HG03439 (cell line): Measurements from ENCODE around the gene PARD6A.

ENCODE experiments used
- ATAC-seq: cut with Tn5 transposase; IDR thresholded peaks from one replicate; pipeline ENCODE4 v1.9.1; 2021; ENCODE audit warnings: mild to moderate bottlenecking, moderate library complexity; ENCODE audit not compliant: unreplicated experiment

PARD6A gene

GRCh38 chr16:67666032-67666551, 5.3 kb downstream of the PARD6A start:
- ATAC-seq = peak; percentile 13

GRCh38 chr16:67666559-67667452, 6.0 kb downstream of the PARD6A start, which contains the start of the genes C16orf86 and ENKD1:
TSS of gene C16orf86 (plus strand) at chr16:67666814. CDS start at chr16:67666971, 157 bp downstream.
TSS of gene ENKD1 (minus strand) at chr16:67666750. CDS start at chr16:67666442, 308 bp downstream.
- ATAC-seq = peak; percentile 57

- ATAC-seq = no peak
Measured at GRCh38 chr16:67667453-67667816, 6.7 kb downstream of the PARD6A start.

- peak; percentile 58 for ATAC-seq
Measured at GRCh38 chr16:67667817-67668494, 7.2 kb downstream of the PARD6A start.

GRCh38 chr16:67668495-67669157, 7.9 kb downstream of the PARD6A start:
- ATAC-seq = no peak

- ATAC-seq = no peak
Measured at GRCh38 chr16:67669499-67670101, 8.8 kb downstream of the PARD6A start.

- no peak for ATAC-seq
Measured at GRCh38 chr16:67672306-67672705, 11.5 kb downstream of the PARD6A start.

GRCh38 chr16:67672739-67673662, 12.2 kb downstream of the PARD6A start:
- no peak for ATAC-seq

- ATAC-seq = no peak
Measured at GRCh38 chr16:67673712-67674580, 13.2 kb downstream of the PARD6A start.

- no peak for ATAC-seq
Measured at GRCh38 chr16:67674851-67675578, 14.3 kb downstream of the PARD6A start.

- ATAC-seq = no peak
Measured at GRCh38 chr16:67675579-67675935, 14.8 kb downstream of the PARD6A start.

- no peak for ATAC-seq
Measured at GRCh38 chr16:67675999-67676398, 15.2 kb downstream of the PARD6A start.

- ATAC-seq = no peak
Measured at GRCh38 chr16:67676516-67676915, 15.8 kb downstream of the PARD6A start.

GRCh38 chr16:67676939-67677338, 16.2 kb downstream of the PARD6A start:
- no peak for ATAC-seq

- no peak for ATAC-seq
Measured at GRCh38 chr16:67677712-67678111, 17.0 kb downstream of the PARD6A start.

- ATAC-seq = no peak
Measured at GRCh38 chr16:67678354-67679023, 17.7 kb downstream of the PARD6A start.
